ENCODE results near the gene TSEN34.
"Not testable (repeated sequence)": the region's sequence is repeated elsewhere in the genome, so short reads cannot be mapped to it uniquely, and the experiment has no call there.

Gene TSEN34

GRCh38 chr19:54189145-54189734, 1.9 kb upstream of the TSEN34 start, which contains the start of gene MBOAT7:
TSS of gene MBOAT7 (minus strand) at chr19:54189580. CDS start at chr19:54188508, 1,072 bp downstream.
- no peak for DNase-seq

- DNase-seq = peak; percentile 99 to 100 (median 100)
Observed at GRCh38 chr19:54189735-54190502, 1.2 kb upstream of the TSEN34 start.

GRCh38 chr19:54190503-54191010, 551 bp upstream of the TSEN34 start:
- peak; percentile 95 to 99 (median 99) for DNase-seq

- no peak for DNase-seq
Observed at GRCh38 chr19:54191811-54192453, 824 bp downstream of the TSEN34 start.

- no peak for DNase-seq
Observed at GRCh38 chr19:54193011-54193410, 1.9 kb downstream of the TSEN34 start.

- DNase-seq = not testable (repeated sequence)
Observed at GRCh38 chr19:54194463-54194862, 3.4 kb downstream of the TSEN34 start.

- DNase-seq = no peak
Observed at GRCh38 chr19:54196536-54196935, 5.4 kb downstream of the TSEN34 start.

GRCh38 chr19:54197121-54197520, 6.0 kb downstream of the TSEN34 start:
- DNase-seq = no peak

- DNase-seq = no peak
Observed at GRCh38 chr19:54199401-54199800, 8.3 kb downstream of the TSEN34 start.

GRCh38 chr19:54201172-54201701, 10.1 kb downstream of the TSEN34 start:
- no peak for DNase-seq

- no peak for DNase-seq
Observed at GRCh38 chr19:54201980-54202379, 10.9 kb downstream of the TSEN34 start.

- no peak for DNase-seq
Observed at GRCh38 chr19:54203151-54203611, 12.1 kb downstream of the TSEN34 start.

- no peak for DNase-seq
Observed at GRCh38 chr19:54204767-54205468, 13.8 kb downstream of the TSEN34 start.

- DNase-seq = no peak
Observed at GRCh38 chr19:54206030-54206830, 15.1 kb downstream of the TSEN34 start.

- no peak for DNase-seq
Observed at GRCh38 chr19:54206831-54207177, 15.7 kb downstream of the TSEN34 start.

- not testable (repeated sequence) for DNase-seq
Observed at GRCh38 chr19:54207193-54207592, 16.1 kb downstream of the TSEN34 start.

GRCh38 chr19:54207676-54207982, 16.5 kb downstream of the TSEN34 start:
- DNase-seq = no peak

- no peak for DNase-seq
Observed at GRCh38 chr19:54207983-54208783, 17.1 kb downstream of the TSEN34 start.

- no peak for DNase-seq
Observed at GRCh38 chr19:54208784-54209057, 17.6 kb downstream of the TSEN34 start.

GRCh38 chr19:54209058-54209810, 18.1 kb downstream of the TSEN34 start:
- no peak for DNase-seq

Data from NCI-H1417 (cell line).